ENCODE results near the gene EBF3. TPM values are rescaled to one million over a fixed set of nuclear protein-coding genes. Genes with fewer than 3 reads are reported as not detected.

Gene EBF3
- total RNA-seq, 4 donors from 2014 or later: 5.5 to 10.4 (median 8.2) TPM

- no peak for DNase-seq
- Histone ChIP-seq H3K9me3 (no peaks in the 10 kb centered on the region), H3K36me3 (no peaks in the 10 kb centered on the region), H3K4me3 (no peak overlapping the region), H3K27me3 (no peaks in the 10 kb centered on the region), H3K27ac (no peak overlapping the region), H3K4me1 (no peaks in the 10 kb centered on the region)
- intact Hi-C loops (cut with DNase I; ENCODE audit: low total_unique reads): no loop called here
- in situ Hi-C loops (cut with MboI; ENCODE audit: low sequenced_read_pairs in 4 of 4): loop anchor here in 1 of 4 donors (25.0 kb wide), 1 partner anchor 962 kb away; no protein-coding TSS in a partner anchor
- ATAC-seq: no peak
- TF ChIP-seq POLR2A (IDR thresholded peaks at IDR 0.05) (no peak), CTCF (IDR thresholded peaks at IDR 0.05 in 4 of 5, conservative IDR thresholded peaks at IDR 0.05 in 1 of 5) (no peak)
Measured at GRCh38 chr10:129999140-129999539, 35.1 kb upstream of the EBF3 start.

DNA sequence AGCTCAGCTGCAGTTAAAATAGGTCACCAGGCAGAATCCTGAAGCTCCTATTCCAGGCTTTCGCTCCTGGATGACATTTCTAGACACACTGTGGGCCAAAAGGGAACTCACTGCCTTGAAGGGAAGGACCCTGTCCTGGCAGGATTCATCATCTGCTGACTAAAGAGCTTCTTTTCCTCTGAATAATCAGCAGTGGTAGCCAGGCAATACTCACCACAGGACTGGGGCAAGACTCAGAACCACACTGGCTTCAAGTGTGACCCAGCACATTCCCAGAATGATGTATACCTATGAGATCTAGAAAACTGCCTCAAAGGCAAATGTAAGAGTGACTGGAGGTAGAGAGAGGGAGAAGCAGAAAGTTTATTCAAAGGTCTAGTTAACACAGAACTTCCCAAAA is 29.5 kb upstream of the EBF3 start:
- Histone ChIP-seq H3K4me1 (no peaks in the 10 kb centered on the region), H3K4me3 (no peak overlapping the region), H3K27ac (no peak overlapping the region), H3K36me3 (no peaks in the 10 kb centered on the region), H3K9me3 (no peaks in the 10 kb centered on the region), H3K27me3 (no peaks in the 10 kb centered on the region)
- DNase-seq (no peak), ATAC-seq (peak; percentile 33 to 65)
- intact Hi-C loops (cut with DNase I; ENCODE audit: low total_unique reads) (no loop called here), in situ Hi-C loops (cut with MboI; ENCODE audit: low sequenced_read_pairs in 4 of 4) (loop anchor here in 1 of 4 donors (25.0 kb wide), 1 partner anchor 956 kb away; no protein-coding TSS in a partner anchor)
- TF ChIP-seq CTCF (IDR thresholded peaks at IDR 0.05 in 4 of 5, conservative IDR thresholded peaks at IDR 0.05 in 1 of 5) (no peak), POLR2A (IDR thresholded peaks at IDR 0.05) (no peak)

- no peak overlapping the region for H3K4me3 ChIP-seq
- no peaks in the 10 kb centered on the region for H3K9me3 ChIP-seq
- H3K36me3 ChIP-seq: no peaks in the 10 kb centered on the region
- ATAC-seq (no peak), DNase-seq (no peak)
- no peak overlapping the region for H3K27ac ChIP-seq
- in situ Hi-C loops (cut with MboI; ENCODE audit: low sequenced_read_pairs in 4 of 4) (loop anchor here in 1 of 4 donors (25.0 kb wide), 1 partner anchor 955 kb away; no protein-coding TSS in a partner anchor), intact Hi-C loops (cut with DNase I; ENCODE audit: low total_unique reads) (no loop called here)
- H3K4me1 ChIP-seq: no peaks in the 10 kb centered on the region
- H3K27me3 ChIP-seq: no peaks in the 10 kb centered on the region
- TF ChIP-seq CTCF (IDR thresholded peaks at IDR 0.05 in 4 of 5, conservative IDR thresholded peaks at IDR 0.05 in 1 of 5) (no peak), POLR2A (IDR thresholded peaks at IDR 0.05) (no peak)
Measured at GRCh38 chr10:129992356-129992755, 28.3 kb upstream of the EBF3 start.

DNA sequence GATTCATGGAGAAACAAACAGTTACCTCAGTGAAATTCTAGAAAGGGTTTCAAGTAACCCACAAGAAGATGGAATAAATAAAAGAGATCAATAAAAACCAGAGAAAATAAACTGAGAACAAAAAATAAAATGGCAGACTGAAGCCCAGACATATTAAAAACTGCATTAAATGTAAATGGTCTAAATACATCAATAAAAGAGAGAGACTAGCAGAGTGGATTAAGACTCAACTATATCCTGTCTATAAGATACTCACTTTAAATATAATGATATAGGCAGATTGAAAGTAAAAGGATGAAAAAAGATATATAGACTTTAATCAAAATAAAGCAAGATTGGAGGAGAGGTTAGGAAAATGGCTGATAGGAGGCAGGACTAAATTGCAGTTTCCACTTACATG is 18.8 kb upstream of the EBF3 start:
- in situ Hi-C loops (cut with MboI; ENCODE audit: low sequenced_read_pairs in 4 of 4): loop anchor here in 1 of 4 donors (25.0 kb wide), 1 partner anchor 946 kb away; no protein-coding TSS in a partner anchor
- Histone ChIP-seq H3K4me3 (peak overlapping the region in 1 of 4 donors; percentile 6), H3K27ac (no peak overlapping the region), H3K4me1 (no peaks in the 10 kb centered on the region), H3K36me3 (no peaks in the 10 kb centered on the region), H3K9me3 (peaks cover 0 to 3% (median 0%) of the 10 kb centered on the region in 3 donors), H3K27me3 (peaks cover 0 to 6% (median 3%) of the 10 kb centered on the region in 3 donors)
- intact Hi-C loops (cut with DNase I; ENCODE audit: low total_unique reads): no loop called here
- ATAC-seq (no peak), DNase-seq (no peak)
- no peak for TF ChIP-seq POLR2A (IDR thresholded peaks at IDR 0.05)
- TF ChIP-seq CTCF (IDR thresholded peaks at IDR 0.05 in 4 of 5, conservative IDR thresholded peaks at IDR 0.05 in 1 of 5): no peak

GRCh38 chr10:129978980-129979379 is 14.9 kb upstream of the EBF3 start:
- DNase-seq (no peak), ATAC-seq (no peak)
- intact Hi-C loops (cut with DNase I; ENCODE audit: low total_unique reads): no loop called here
- H3K4me1 ChIP-seq: no peaks in the 10 kb centered on the region
- H3K9me3 ChIP-seq: peaks cover 0 to 3% (median 0%) of the 10 kb centered on the region in 3 donors
- H3K4me3 ChIP-seq: no peak overlapping the region
- H3K27me3 ChIP-seq: peaks cover 0 to 6% (median 0%) of the 10 kb centered on the region in 3 donors
- H3K27ac ChIP-seq: no peak overlapping the region
- in situ Hi-C loops (cut with MboI; ENCODE audit: low sequenced_read_pairs in 4 of 4): loop anchor here in 3 of 4 donors (10.0 to 25.0 kb wide), 2 partner anchors 942 to 944 kb away; no protein-coding TSS in a partner anchor
- TF ChIP-seq CTCF (IDR thresholded peaks at IDR 0.05 in 4 of 5, conservative IDR thresholded peaks at IDR 0.05 in 1 of 5) (no peak), POLR2A (IDR thresholded peaks at IDR 0.05) (no peak)
- H3K36me3 ChIP-seq: no peaks in the 10 kb centered on the region

All from gastrocnemius medialis (tissue), 4 donors.